HT-29 (cell line): Measurements from ENCODE around the gene DIDO1. TPM values are rescaled to one million over a fixed set of nuclear protein-coding genes. Genes with fewer than 3 reads are reported as not detected.

Experiments used
- DNase-seq: peaks from one replicate; pipeline ENCODE4 v3.0.0-alpha.2; 2015; ENCODE audit warnings: low spot score
- total RNA-seq: library from RNA; depleted of rRNA; stranded (reverse); fragments of >200 nt; shearing (Covaris generic); gene quantifications from 2 replicates; pipeline ENCODE4 v1.2.3, GENCODE V29; 2014

The DIDO1 gene
- total RNA-seq, 1 experiment from 2014 or later, result 78.5 TPM

- no peak for DNase-seq
These were observed 46.0 kb downstream of the DIDO1 start for GRCh38 chr20:62880147-62880934.

GRCh38 chr20:62879275-62880146, 46.8 kb downstream of the DIDO1 start:
- no peak for DNase-seq

- no peak for DNase-seq
These were observed 47.9 kb downstream of the DIDO1 start for GRCh38 chr20:62878244-62879038.

- DNase-seq, result no peak
These were observed 49.1 kb downstream of the DIDO1 start for GRCh38 chr20:62876902-62877816.

GRCh38 chr20:62876501-62876901, 49.8 kb downstream of the DIDO1 start:
- no peak for DNase-seq

GRCh38 chr20:62875419-62876361, 50.6 kb downstream of the DIDO1 start:
- peak; percentile 95 for DNase-seq

- DNase-seq, result peak; percentile 22
These were observed 51.4 kb downstream of the DIDO1 start for GRCh38 chr20:62874964-62875344.

- peak; percentile 86 for DNase-seq
These were observed 52.6 kb downstream of the DIDO1 start for GRCh38 chr20:62873681-62874031.

- no peak for DNase-seq
These were observed 53.0 kb downstream of the DIDO1 start for GRCh38 chr20:62873280-62873679.

- DNase-seq, result no peak
These were observed 53.4 kb downstream of the DIDO1 start for GRCh38 chr20:62872862-62873261.

GRCh38 chr20:62872184-62872847, 54.0 kb downstream of the DIDO1 start:
- no peak for DNase-seq

GRCh38 chr20:62864207-62864606, 62.1 kb downstream of the DIDO1 start:
- DNase-seq, result no peak

GRCh38 chr20:62861726-62862336, 64.5 kb downstream of the DIDO1 start, which contains the start of gene TCFL5:
TSS of gene TCFL5 (minus strand) at chr20:62861822. CDS start at chr20:62861670, 152 bp downstream.
- DNase-seq, result peak; percentile 90

- no peak for DNase-seq
These were observed 65.2 kb downstream of the DIDO1 start for GRCh38 chr20:62860924-62861691.

GRCh38 chr20:62860391-62860923, 65.8 kb downstream of the DIDO1 start:
- DNase-seq, result peak; percentile 70

- no peak for DNase-seq
These were observed 66.6 kb downstream of the DIDO1 start for GRCh38 chr20:62859721-62860120.

GRCh38 chr20:62858058-62858830, 68.1 kb downstream of the DIDO1 start:
- DNase-seq, result no peak
